ENCODE measurements around the gene RNU1-3.
A peak's percentile ranks its signal among the peaks of the same experiment; 100 is the strongest.
"Not testable (repeated sequence)": the region's sequence is repeated elsewhere in the genome, so short reads cannot be mapped to it uniquely, and the experiment has no call there.

The RNU1-3 gene

DNA sequence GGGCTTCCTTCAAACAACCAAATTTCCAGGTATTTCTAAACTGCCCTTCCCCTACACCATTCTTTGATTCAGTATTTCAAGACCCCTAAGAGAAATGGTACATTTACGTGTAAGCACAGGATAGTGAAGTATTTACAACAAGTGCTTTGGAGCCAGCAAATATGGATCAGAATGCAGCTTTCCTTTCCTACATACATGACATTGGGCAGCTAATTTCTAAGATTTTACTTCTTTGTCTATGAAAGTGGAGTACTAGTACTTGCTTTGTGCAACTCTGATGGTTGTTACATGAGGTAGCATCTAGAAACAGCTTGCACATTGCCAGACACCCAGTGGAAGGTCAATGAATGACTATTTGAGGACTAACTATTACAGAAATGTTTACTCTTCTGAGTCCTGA lies 15.2 kb downstream of the RNU1-3 start:
- not testable (repeated sequence) for DNase-seq

- DNase-seq, result not testable (repeated sequence)
Measured at GRCh38 chr1:16649960-16650359, 16.8 kb downstream of the RNU1-3 start.

DNA sequence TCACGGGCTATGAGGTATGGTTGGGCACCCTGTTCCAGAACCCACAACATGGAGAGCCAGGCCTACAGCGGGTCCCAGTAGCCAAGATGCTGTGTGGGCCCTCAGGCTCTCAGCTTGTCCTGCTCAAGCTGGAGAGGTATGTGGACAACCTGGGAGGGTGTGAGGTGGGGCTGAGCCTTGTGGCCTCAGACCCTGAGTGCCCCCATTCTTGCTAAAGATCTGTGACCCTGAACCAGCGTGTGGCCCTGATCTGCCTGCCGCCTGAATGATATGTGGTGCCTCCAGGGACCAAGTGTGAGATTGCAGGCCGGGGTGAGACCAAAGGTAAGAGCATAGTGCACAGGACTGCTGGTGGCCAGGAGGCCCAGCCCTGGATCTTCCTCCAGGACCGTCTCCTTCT lies 17.4 kb downstream of the RNU1-3 start:
- DNase-seq, result not testable (repeated sequence)

DNA sequence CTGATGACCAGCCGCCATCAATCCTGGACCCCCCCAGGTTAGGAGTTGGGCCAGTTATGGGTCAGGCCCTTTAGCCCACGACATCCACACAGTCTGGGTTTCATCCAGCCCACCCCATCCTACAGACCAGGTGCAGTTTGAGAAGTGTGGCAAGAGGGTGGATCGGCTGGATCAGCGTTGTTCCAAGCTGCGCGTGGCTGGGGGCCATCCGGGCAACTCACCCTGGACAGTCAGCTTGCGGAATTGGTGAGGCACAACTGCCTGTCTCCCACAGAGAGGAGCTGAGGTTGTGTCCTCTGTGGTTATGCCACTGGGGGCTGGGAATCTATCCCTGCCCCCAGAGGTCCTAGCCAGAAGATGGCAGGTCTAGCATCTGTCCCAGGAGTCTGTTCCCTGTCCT lies 18.0 kb downstream of the RNU1-3 start:
- DNase-seq, result not testable (repeated sequence)

DNA sequence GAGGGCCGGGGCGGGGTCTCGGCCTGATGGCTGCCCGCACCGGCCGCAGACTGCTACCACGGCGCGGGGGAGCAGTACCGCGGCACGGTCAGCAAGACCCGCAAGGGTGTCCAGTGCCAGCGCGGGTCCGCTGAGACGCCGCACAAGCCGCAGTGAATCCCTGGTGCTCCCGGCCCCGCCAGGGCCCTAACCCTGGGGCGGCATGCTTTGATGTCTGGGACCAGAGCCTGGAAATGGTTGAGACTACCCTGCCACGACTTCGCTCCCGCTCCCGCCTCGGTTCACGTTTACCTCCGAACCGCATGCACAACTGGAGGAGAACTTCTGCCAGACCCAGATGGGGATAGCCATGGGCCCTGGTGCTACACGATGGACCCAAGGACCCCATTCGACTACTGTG lies 18.5 kb downstream of the RNU1-3 start:
- not testable (repeated sequence) for DNase-seq

GRCh38 chr1:16647179-16648176 lies 19.3 kb downstream of the RNU1-3 start:
- peak in 1 of 2 donors; percentile 17 for DNase-seq

DNA sequence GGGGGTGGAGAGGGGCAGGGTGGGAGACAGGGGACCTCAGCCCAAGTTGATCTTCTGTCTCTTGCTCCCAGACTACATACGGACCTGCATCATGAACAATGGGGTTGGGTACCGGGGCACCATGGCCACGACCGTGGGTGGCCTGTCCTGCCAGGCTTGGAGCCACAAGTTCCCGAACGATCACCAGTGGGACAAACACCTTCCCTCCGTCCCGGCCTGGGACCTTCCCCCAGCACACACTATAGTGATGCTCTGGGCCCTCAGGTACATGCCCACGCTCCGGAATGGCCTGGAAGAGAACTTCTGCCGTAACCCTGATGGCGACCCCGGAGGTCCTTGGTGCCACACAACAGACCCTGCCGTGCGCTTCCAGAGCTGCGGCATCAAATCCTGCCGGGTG lies 20.0 kb downstream of the RNU1-3 start:
- not testable (repeated sequence) for DNase-seq

DNA sequence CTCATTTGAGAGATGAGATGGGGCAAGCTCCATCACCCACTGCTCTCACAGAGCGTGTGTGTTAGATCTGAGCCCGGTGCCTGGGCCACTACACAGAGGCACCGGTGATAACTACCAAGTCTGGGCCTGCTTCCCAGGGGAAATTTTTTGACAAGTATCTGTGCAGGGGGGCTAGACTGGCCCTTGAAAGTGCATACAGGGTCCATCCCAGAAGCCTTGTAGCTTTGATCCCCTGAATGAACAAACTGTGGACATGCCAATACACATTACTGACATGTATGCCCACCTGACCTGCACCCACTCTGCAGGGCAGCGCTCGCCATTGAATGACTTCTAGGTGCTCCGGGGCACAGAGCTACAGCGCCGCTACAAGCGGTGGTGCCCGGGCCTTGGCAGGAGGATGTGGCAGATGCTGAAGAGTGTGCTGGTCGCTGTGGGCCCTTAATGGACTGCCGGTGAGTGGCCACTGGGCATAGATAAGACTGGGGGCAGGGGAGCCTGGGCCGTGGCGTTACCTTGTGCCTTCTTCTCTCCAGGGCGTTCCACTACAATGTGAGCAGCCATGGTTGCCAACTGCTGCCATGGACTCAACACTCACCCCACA lies 20.6 kb downstream of the RNU1-3 start:
- not testable (repeated sequence) for DNase-seq

GRCh38 chr1:16645271-16646060 lies 21.3 kb downstream of the RNU1-3 start:
- DNase-seq, result not testable (repeated sequence)

DNA sequence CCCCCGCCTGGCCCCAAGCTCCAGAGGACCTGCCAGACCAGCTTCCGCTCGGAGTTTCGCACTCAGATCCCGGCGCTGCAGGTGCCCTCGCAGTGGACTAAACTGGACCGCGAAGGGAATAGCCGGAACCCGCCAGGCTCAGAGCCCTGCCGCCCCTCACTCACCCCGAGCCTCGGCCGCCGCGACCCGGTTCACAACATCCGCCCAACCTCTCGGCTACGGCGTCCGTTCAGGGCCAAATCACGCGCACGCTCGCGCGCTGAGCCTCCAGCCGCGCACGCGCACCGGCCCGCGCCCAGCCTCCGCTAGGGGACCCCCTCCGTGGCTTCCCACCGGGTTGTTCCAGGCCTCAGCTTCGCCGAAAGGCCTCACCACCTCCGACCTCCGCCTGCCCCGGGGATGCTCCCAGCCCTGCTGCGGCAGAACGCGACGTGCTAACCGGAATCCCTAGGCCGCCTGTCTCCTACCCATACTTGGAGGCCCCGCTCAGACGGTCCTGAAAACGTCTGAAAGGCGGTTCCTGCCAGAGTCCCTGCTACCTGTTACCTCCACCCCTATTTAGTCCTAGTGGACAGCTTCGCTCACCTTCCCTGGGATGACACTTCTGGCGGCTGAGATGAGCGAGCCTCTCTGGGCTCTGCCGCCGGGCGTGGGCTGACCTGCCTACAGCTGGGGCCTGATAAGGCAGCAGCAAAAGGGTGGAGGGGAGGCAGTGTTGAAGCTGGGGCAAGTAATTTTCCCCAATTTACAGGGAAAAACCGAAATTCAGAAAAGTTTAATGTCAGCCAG lies 22.1 kb downstream of the RNU1-3 start:
- DNase-seq, result peak; percentile 94 to 97

- DNase-seq, result no peak
Measured at GRCh38 chr1:16644193-16644481, 22.6 kb downstream of the RNU1-3 start.

DNA sequence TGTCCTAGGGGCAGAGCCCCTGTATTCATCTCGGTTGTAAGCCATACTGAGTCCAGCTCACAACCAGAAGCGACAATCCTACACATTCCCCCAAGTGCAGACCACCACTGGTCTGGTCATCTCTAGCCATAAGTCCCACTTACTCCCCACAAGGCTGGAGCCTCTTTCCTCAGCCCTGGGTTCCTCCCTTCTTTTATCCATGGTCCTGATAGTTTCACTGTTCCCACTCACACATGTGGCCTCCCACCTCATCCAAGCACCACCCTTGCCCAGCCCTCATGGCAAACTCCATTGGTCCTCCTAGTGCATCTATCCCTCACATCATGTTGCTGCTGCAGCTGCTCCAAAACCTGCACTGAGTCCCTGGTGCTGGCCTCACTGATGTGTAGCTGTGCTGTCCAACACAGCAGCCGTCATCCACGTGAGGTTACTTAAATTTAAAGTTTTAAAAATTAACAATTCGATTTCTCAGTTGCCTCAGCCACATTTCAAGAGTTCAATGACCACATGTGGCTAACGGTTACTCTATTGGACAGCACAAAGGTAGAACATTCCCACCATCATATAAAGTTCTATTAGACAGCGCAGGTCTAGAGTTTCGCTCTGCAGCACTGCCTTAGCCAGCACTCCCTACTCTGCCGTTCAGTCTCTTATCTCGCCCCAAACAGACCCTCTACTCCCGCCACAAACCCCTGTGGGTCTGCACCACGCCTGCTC lies 23.1 kb downstream of the RNU1-3 start:
- not testable (repeated sequence) for DNase-seq

DNA sequence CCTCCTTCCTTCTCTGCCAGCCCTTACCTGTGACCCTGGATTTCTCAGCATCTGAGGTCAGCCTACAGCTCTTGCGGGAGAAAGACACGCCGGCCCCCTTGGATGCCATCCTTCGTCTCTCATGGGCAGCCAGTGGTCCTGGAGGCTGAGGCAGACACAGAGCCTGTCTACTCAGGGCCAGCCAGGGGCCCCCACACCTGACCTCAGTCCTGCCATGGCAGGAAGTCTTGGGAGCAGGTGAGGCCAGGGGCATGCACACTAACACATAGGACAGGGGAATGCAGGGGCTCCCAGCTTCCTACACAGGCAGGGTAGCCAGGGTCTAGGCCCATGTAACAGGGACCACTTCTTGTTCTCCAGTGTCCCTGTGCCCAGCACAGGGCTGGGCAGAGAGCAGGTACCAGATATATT lies 23.7 kb downstream of the RNU1-3 start:
- not testable (repeated sequence) for DNase-seq

- DNase-seq, result not testable (repeated sequence)
Measured at GRCh38 chr1:16642025-16642966, 24.5 kb downstream of the RNU1-3 start.

DNA sequence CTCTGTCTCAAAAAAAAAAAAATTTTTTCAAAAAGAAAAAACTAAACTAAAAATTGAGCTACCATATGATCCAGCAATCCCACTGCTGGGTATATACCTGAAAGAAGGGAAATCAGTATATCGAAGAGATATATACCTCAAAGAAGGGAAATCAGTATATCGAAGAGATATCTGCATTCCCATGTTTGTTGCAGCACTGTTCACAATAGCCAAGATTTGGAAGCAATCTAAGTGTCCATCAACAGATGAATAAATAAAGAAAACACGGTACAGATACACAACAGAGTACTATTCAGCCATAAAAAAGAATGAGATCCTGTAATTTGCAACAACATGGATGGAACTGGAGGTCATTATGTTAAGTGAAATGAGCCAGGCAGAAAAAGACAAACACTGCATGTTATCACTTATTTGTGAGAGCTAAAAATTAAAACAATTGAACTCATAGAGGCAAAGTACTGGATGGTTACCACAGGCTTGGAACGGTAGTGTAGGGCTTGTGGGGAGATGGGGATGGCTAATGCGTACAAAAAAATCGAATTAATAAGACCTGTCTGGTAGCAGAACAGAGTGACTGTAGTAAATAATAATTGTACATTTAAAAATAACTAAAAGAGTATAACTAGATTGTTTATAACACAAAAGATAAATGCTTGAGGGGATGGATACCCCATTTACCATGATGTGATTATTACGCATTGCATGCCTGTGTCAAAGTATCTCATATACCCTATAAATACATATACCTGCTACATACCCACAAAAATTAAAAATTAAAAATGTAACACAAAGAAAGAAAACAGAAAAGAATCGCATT lies 25.4 kb downstream of the RNU1-3 start:
- DNase-seq, result not testable (repeated sequence)

DNA sequence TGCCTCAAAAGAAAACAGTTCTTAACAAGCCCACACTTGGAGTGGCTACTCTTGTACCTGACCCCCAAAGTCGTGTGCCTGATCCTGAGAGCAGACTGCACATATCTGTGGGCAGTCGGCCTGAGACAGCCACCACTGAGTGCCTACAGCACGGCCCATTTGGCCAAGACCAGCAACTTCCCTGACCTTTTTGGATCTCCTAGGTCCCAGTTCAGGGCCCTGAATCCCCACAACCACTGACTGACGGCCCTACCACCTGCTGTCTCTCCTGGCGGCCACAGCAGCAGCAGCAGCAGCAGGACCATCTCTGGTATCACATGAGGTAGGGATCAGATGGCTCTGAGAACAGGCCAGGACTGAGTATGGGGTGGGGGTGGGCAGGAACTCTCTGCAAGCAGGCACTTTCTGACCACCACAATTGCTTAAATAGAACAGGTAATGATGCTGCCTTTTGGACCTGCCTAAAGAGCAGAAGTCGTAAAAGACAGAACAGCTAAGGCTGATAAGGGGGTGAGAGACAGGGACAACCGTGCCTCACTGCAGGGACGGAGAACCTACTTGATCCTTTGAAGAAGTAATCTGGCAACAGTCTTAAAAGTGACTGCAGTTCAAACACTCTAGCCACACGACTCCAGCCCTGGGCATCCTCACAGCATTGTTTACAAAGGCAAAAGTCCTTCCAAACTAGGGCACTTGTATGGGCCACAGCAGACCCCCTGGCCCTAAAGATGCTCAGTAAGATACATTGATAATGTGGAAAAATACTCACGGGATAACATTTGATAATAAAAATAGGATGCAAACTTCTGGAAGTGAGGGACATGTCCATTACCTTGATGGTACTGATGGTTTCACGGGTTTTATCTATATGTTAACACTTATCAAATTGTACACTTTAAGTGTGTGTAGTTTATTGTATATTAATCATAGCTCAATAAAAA lies 27.4 kb downstream of the RNU1-3 start:
- DNase-seq, result not testable (repeated sequence)

- DNase-seq, result not testable (repeated sequence)
Measured at GRCh38 chr1:16637941-16638778, 28.6 kb downstream of the RNU1-3 start.
